GM23248 (cell line): Measurements from ENCODE around the gene BCL2. TPM values are rescaled to one million over a fixed set of nuclear protein-coding genes. Genes with fewer than 3 reads are reported as not detected.
A peak's percentile ranks its signal among the peaks of the same experiment; 100 is the strongest.

ENCODE experiments used
- DNase-seq: peaks from one replicate; pipeline ENCODE4 v3.0.0-alpha.2; 2015
- H2AFZ ChIP-seq: fragments of 200-600 bp; sonication (generic); 2 replicates; pipeline ENCODE4 v1.6.1; 2016; ENCODE audit warnings: antibody characterized with exemption
- H3F3A ChIP-seq: fragments of 200-600 bp; sonication (generic); 2 replicates; pipeline ENCODE4 v1.6.1; 2016; ENCODE audit warnings: mild to moderate bottlenecking, antibody characterized with exemption, mixed run types; ENCODE audit not compliant: insufficient read depth
- H3K27ac ChIP-seq: fragments of 200-600 bp; sonication (generic); 2 replicates; pipeline ENCODE4 v1.5.1; 2016; ENCODE audit warnings: mild to moderate bottlenecking
- H3K27me3 ChIP-seq: fragments of 200-600 bp; sonication (generic); replicated peaks from 2 replicates; pipeline ENCODE4 v1.6.1; 2016; ENCODE audit warnings: mild to moderate bottlenecking; ENCODE audit not compliant: insufficient read depth
- H3K36me3 ChIP-seq: fragments of 200-600 bp; sonication (generic); 2 replicates; pipeline ENCODE4 v1.6.1; 2016; ENCODE audit warnings: low read depth, mild to moderate bottlenecking
- H3K4me1 ChIP-seq: fragments of 200-600 bp; sonication (generic); 2 replicates; pipeline ENCODE4 v1.6.1; 2016; ENCODE audit warnings: mild to moderate bottlenecking; ENCODE audit not compliant: insufficient read depth
- H3K4me2 ChIP-seq: fragments of 200-600 bp; sonication (generic); one replicate; pipeline ENCODE4 v1.6.1; 2016; ENCODE audit warnings: mild to moderate bottlenecking; ENCODE audit not compliant: unreplicated experiment
- H3K4me3 ChIP-seq: fragments of 200-600 bp; sonication (generic); 2 replicates; pipeline ENCODE4 v1.5.1; 2016; ENCODE audit warnings: mild to moderate bottlenecking
- H3K79me2 ChIP-seq: fragments of 200-600 bp; sonication (generic); 2 replicates; pipeline ENCODE4 v1.6.1; 2016; ENCODE audit warnings: mild to moderate bottlenecking; ENCODE audit not compliant: insufficient read depth
- H3K9ac ChIP-seq: fragments of 200-600 bp; sonication (generic); 2 replicates; pipeline ENCODE4 v1.6.1; 2016; ENCODE audit warnings: mild to moderate bottlenecking
- H3K9me2 ChIP-seq: fragments of 200-600 bp; sonication (generic); 2 replicates; pipeline ENCODE4 v1.6.1; 2016; ENCODE audit warnings: mixed run types, mild to moderate bottlenecking, moderate library complexity; ENCODE audit not compliant: insufficient read depth
- H3K9me3 ChIP-seq: fragments of 200-600 bp; sonication (generic); one replicate; pipeline ENCODE4 v1.6.1; 2017; ENCODE audit warnings: low read depth
- H4K20me1 ChIP-seq: fragments of 200-600 bp; sonication (generic); 2 replicates; pipeline ENCODE4 v1.6.0; 2016; ENCODE audit not compliant: insufficient read depth
- EZH2 ChIP-seq: fragments of 200-600 bp; sonication (generic); IDR thresholded peaks from 2 replicates; pipeline ENCODE4 v1.6.1; 2018; ENCODE audit warnings: antibody characterized with exemption, mild to moderate bottlenecking; ENCODE audit not compliant: insufficient read depth, poor library complexity, severe bottlenecking
- EZH2phosphoT487 ChIP-seq: fragments of 200-600 bp; sonication (generic); IDR thresholded peaks from 2 replicates; pipeline ENCODE4 v1.6.1; 2018; ENCODE audit warnings: antibody characterized with exemption, moderate library complexity, mild to moderate bottlenecking, low read depth; ENCODE audit not compliant: insufficient read depth
- WGBS, 2 experiments: methylation state at CpG; one replicate each; pipeline ENCODE4 v1.1.6; 2015 to 2017; ENCODE audit warnings: low lambda C conversion rate in 2 of 2, low coverage in 1 of 2; ENCODE audit errors: missing lambda C conversion rate in 2 of 2; 5-methylcytosine and 5-hydroxymethylcytosine counted together
- in situ Hi-C: fragments of 300-500 bp; cut with MboI; formaldehyde crosslinking; loops from 2 replicates; pipeline ENCODE4 v1.15.0; 2020
- polyA plus RNA-seq: library from polyadenylated mRNA; unstranded; fragments of >200 nt; fragmentation: Nextera tagmentation; extraction: Ambion mirVana; gene quantifications from 2 replicates; pipeline ENCODE4 v1.2.1, GENCODE V29; 2016
- total RNA-seq: library from RNA; depleted of rRNA; stranded (reverse); fragments of >200 nt; shearing (Covaris generic); gene quantifications from 2 replicates; pipeline ENCODE4 v1.2.3, GENCODE V29; 2014

Gene BCL2
- total and polyA plus RNA-seq, 2 experiments from 2014 or later: 0.30 to 1.5 TPM

GRCh38 chr18:63090334-63090733 is 229.2 kb downstream of the BCL2 start:
- Histone ChIP-seq H3K4me2 (no peak overlapping the region), H3K4me3 (no peak overlapping the region), H3K36me3 (no peaks in the 10 kb centered on the region), H4K20me1 (no peaks in the 10 kb centered on the region), H3F3A (no peaks in the 10 kb centered on the region), H3K9me3 (no peaks in the 10 kb centered on the region), H3K79me2 (no peaks in the 10 kb centered on the region), H3K27ac (no peak overlapping the region), H3K9ac (no peak overlapping the region), H3K27me3 (peaks cover 42% of the 10 kb centered on the region), H3K4me1 (no peaks in the 10 kb centered on the region), H3K9me2 (no peaks in the 10 kb centered on the region), H2AFZ (no peak overlapping the region)
- in situ Hi-C loops: no loop called here
- no peak for DNase-seq
- 47 to 57% methylated on average over 12 of the region's 12 CpGs for WGBS, 2 experiments
- TF ChIP-seq EZH2: no peak
- TF ChIP-seq EZH2phosphoT487: no peak

DNA sequence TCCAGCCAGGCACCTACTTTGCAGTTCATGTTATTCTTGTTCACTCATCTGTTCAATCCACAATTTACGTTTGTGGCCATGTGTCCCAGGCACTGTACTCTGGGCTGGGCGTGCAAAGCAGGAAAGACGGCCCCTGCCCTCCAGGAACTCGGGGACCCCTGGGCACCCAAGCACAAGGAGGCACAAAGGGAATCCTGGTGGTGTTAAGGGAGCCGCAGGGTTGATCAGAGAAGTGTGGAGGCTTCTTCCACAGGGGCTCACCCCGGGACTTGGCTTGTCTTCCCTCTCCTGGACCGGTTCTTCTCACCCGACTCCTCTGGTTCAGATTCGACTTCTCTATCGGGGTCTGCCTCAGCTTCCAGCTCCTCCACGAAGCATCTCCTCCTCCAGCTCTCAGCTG is 230.5 kb downstream of the BCL2 start:
- H3F3A ChIP-seq: 0 out of 2 replicates have a peak, but pooled peaks cover 2% of the 10 kb centered on the region
- H3K27me3 ChIP-seq: peaks cover 30% of the 10 kb centered on the region
- H3K9me2 ChIP-seq: no peaks in the 10 kb centered on the region
- H3K9me3 ChIP-seq: no peaks in the 10 kb centered on the region
- H3K27ac ChIP-seq: no peak overlapping the region
- in situ Hi-C loops: no loop called here
- no peaks in the 10 kb centered on the region for H3K4me1 ChIP-seq
- no peaks in the 10 kb centered on the region for H4K20me1 ChIP-seq
- H3K4me3 ChIP-seq: no peak overlapping the region
- no peaks in the 10 kb centered on the region for H3K36me3 ChIP-seq
- H3K4me2 ChIP-seq: no peak overlapping the region
- TF ChIP-seq EZH2phosphoT487: no peak
- DNase-seq: no peak
- no peaks in the 10 kb centered on the region for H3K79me2 ChIP-seq
- no peak overlapping the region for H2AFZ ChIP-seq
- H3K9ac ChIP-seq: no peak overlapping the region
- WGBS, 2 experiments: 57 to 59% methylated on average over 11 of the region's 11 CpGs

GRCh38 chr18:63088262-63088661 is 231.3 kb downstream of the BCL2 start:
- 0 out of 2 replicates have a peak, but pooled peaks cover 7% of the 10 kb centered on the region for H3F3A ChIP-seq

DNA sequence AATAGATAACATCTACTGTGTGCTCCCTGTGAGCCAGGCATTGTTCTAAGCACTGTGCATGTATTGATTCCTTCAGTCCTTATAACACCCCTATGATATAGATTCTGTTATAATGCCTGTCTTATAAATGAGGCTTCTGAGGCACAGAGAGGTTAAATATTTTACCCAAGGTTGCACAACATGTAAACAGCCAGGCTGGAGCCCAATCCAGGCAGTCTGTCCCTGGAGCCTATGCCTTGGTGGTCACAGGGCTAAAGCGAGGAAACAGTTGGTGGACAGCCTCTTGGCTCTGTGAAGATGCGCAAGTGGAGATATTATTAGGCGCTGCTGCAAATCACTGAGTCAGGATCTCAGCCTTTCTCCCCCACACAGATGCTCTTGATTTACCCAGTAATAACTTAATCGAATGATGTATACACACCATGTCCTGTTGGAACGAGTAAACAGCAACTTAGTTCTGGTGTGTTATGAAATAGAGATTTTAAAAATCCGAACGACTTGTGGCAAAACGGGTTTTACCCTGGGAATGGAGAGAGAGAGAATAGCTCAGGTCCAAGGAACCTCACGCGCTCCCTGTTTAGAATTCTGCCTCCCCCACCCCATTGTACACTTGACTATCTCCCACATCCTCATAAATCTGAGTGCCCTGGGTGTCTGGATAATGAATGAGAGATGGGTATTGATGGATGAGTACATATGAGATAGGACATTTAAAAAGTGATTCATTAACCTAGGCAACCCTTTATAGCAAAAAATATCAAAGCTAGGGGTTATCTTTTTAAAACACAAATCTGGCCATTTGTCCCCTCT is 231.9 kb downstream of the BCL2 start:
- in situ Hi-C loops: no loop called here
- H3K9me3 ChIP-seq: no peaks in the 10 kb centered on the region
- H3K27me3 ChIP-seq: peaks cover 21% of the 10 kb centered on the region
- H4K20me1 ChIP-seq: no peaks in the 10 kb centered on the region
- no peaks in the 10 kb centered on the region for H3K36me3 ChIP-seq
- H3K27ac ChIP-seq: no peak overlapping the region
- no peak overlapping the region for H2AFZ ChIP-seq
- H3K9me2 ChIP-seq: no peaks in the 10 kb centered on the region
- WGBS, 2 experiments: 36 to 43% methylated on average over 10 of the region's 10 CpGs
- H3K4me3 ChIP-seq: no peak overlapping the region
- no peak for TF ChIP-seq EZH2phosphoT487
- TF ChIP-seq EZH2: no peak
- no peaks in the 10 kb centered on the region for H3K4me1 ChIP-seq
- H3K79me2 ChIP-seq: no peaks in the 10 kb centered on the region
- no peak overlapping the region for H3K4me2 ChIP-seq
- H3K9ac ChIP-seq: no peak overlapping the region
- 0 out of 2 replicates have a peak, but pooled peaks cover 7% of the 10 kb centered on the region for H3F3A ChIP-seq
- DNase-seq: peak; percentile 4

More at GRCh38 chr18:63088262-63088661, 231.3 kb downstream of the BCL2 start:
- H3K27me3 ChIP-seq: peaks cover 22% of the 10 kb centered on the region
- no peak for DNase-seq
- TF ChIP-seq EZH2 (no peak), EZH2phosphoT487 (no peak)
- H3K36me3 ChIP-seq: no peaks in the 10 kb centered on the region
- H3K9ac ChIP-seq: no peak overlapping the region
- H3K4me3 ChIP-seq: no peak overlapping the region
- no peaks in the 10 kb centered on the region for H3K9me3 ChIP-seq
- no peaks in the 10 kb centered on the region for H3K4me1 ChIP-seq
- 81 to 83% methylated on average over 7 of the region's 7 CpGs for WGBS, 2 experiments
- no peaks in the 10 kb centered on the region for H4K20me1 ChIP-seq
- in situ Hi-C loops: no loop called here
- no peak overlapping the region for H3K27ac ChIP-seq
- H3K9me2 ChIP-seq: no peaks in the 10 kb centered on the region
- no peaks in the 10 kb centered on the region for H3K79me2 ChIP-seq
- H2AFZ ChIP-seq: no peak overlapping the region
- no peak overlapping the region for H3K4me2 ChIP-seq

DNA sequence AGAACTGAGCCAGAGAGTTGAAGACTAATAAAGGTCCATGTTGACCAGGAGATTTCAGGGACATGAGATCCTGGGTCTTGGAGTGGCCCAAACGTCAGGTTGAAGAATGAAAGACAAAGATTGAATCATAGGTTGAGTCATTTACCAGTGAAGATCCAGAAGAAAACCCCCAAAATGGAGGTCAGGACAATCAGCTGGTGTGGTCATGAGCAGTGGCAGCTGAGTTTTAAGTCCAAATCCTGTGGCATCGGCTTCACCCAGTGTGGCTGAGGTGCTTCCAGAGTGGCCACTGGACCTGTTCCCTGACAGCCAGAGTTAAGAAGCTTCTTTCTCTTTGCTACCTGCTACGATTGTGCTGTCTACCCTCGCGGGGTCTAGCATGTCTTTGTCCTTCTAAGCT is 234.0 kb downstream of the BCL2 start:
- WGBS, 2 experiments: 64 to 70% methylated on average over 5 of the region's 5 CpGs
- in situ Hi-C loops: no loop called here
- no peaks in the 10 kb centered on the region for H3K4me1 ChIP-seq

More for the DNA sequence above, 234.0 kb downstream of the BCL2 start:
- H3K4me3 ChIP-seq: no peak overlapping the region
- no peaks in the 10 kb centered on the region for H3K36me3 ChIP-seq
- no peak for DNase-seq
- no peak overlapping the region for H3K27ac ChIP-seq
- H3K4me2 ChIP-seq: no peak overlapping the region
- no peaks in the 10 kb centered on the region for H4K20me1 ChIP-seq
- peaks cover 27% of the 10 kb centered on the region for H3K27me3 ChIP-seq
- no peak overlapping the region for H3K9ac ChIP-seq
- no peak overlapping the region for H2AFZ ChIP-seq
- H3K79me2 ChIP-seq: no peaks in the 10 kb centered on the region
- TF ChIP-seq EZH2 (no peak), EZH2phosphoT487 (no peak)
- H3K9me2 ChIP-seq: no peaks in the 10 kb centered on the region
- H3K9me3 ChIP-seq: no peaks in the 10 kb centered on the region
- 0 out of 2 replicates have a peak, but pooled peaks cover 7% of the 10 kb centered on the region for H3F3A ChIP-seq
